ENCODE results near the gene METTL6. TPM values are rescaled to one million over a fixed set of nuclear protein-coding genes. Genes with fewer than 3 reads are reported as not detected.

METTL6 gene
- total RNA-seq, 1 donor from 2014 or later = 18.9 TPM

DNA sequence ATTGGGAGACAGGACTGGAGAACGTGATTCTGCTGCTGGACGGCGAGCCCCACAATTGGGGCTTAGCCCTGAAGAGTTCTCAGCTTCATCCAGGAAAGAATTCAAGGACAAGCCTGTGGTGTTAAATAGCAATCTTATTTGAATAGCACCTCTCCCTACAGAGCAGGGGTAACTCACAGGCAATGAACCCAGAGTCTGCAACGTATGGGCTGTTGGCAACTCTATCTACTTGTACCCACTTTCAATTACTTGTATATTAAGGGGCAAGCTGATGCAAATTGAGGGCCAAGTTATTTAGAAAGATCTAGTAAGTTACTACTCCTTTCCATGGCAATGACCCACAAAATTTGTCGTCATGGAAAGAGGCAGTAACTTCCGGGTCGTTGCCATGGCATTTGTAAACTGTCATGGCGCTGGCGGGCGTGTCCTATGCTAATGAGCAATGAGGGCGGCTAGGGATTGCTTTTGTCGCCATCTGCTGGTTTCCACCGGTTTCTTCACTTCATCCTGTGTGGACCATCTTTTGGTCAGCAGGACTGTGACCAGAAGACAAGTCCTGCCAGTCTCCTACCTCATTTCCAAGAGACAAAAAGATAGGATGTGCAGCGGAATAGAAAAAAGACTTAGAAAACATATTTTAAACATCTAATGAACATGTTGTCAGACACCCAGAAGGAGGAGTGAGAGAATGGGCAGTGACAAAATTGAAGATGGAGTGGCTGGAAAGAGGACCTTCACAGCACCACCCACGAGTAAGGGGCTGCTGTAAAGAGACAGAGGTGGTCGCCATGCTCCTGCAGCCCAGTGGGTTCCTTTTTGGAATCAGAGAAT is 49.2 kb downstream of the METTL6 start:
- no peaks in the 10 kb centered on the region for H3K27me3 ChIP-seq (ENCODE audit: insufficient read depth, low read length)
- H4K20me1 ChIP-seq (ENCODE audit: insufficient read depth, low read length) = no peaks in the 10 kb centered on the region
- no peaks in the 10 kb centered on the region for H3K4me1 ChIP-seq (ENCODE audit: insufficient read depth, low read length)
- H3K9me3 Mint-ChIP-seq (ENCODE audit: unreplicated experiment) = no peaks in the 10 kb centered on the region
- no peaks in the 10 kb centered on the region for H3K36me3 Mint-ChIP-seq (ENCODE audit: low read depth, unreplicated experiment)
- FAIRE-seq (peak; percentile 81), DNase-seq (ENCODE audit: low read depth) (peak; percentile 82)
- peak overlapping the region; percentile 85 for H2AFZ ChIP-seq (ENCODE audit: low read depth, low read length)
- no peaks in the 10 kb centered on the region for H3K27me3 Mint-ChIP-seq (ENCODE audit: low read depth, unreplicated experiment)
- no peak overlapping the region for H3K4me3 Mint-ChIP-seq (ENCODE audit: unreplicated experiment)
- peak overlapping the region; percentile 79 for H3K27ac ChIP-seq (ENCODE audit: low read depth, low read length)
- H3K4me3 ChIP-seq (ENCODE audit: insufficient read depth, low read depth, low read length) = no peak overlapping the region
- H3K4me2 ChIP-seq (ENCODE audit: low read length) = peak overlapping the region; percentile 51
- H3K4me1 Mint-ChIP-seq (ENCODE audit: low read depth, unreplicated experiment) = peaks cover 2% of the 10 kb centered on the region
- H3K9ac ChIP-seq (ENCODE audit: low read length) = no peak overlapping the region
- H3K79me2 ChIP-seq (ENCODE audit: insufficient read depth, low read length) = no peaks in the 10 kb centered on the region
- no peak for TF ChIP-seq EZH2 (IDR thresholded peaks at IDR 0.05; ENCODE audit: insufficient read depth, low read length)
- TF ChIP-seq, protein P1, sequence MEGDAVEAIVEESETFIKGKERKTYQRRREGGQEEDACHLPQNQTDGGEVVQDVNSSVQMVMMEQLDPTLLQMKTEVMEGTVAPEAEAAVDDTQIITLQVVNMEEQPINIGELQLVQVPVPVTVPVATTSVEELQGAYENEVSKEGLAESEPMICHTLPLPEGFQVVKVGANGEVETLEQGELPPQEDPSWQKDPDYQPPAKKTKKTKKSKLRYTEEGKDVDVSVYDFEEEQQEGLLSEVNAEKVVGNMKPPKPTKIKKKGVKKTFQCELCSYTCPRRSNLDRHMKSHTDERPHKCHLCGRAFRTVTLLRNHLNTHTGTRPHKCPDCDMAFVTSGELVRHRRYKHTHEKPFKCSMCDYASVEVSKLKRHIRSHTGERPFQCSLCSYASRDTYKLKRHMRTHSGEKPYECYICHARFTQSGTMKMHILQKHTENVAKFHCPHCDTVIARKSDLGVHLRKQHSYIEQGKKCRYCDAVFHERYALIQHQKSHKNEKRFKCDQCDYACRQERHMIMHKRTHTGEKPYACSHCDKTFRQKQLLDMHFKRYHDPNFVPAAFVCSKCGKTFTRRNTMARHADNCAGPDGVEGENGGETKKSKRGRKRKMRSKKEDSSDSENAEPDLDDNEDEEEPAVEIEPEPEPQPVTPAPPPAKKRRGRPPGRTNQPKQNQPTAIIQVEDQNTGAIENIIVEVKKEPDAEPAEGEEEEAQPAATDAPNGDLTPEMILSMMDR (IDR thresholded peaks at IDR 0.05; ENCODE audit: insufficient read depth, low read depth, low read length) = peak; percentile 94
- peak overlapping the region; percentile 89 for H3K27ac Mint-ChIP-seq (ENCODE audit: unreplicated experiment)
- no peaks in the 10 kb centered on the region for H3K36me3 ChIP-seq (ENCODE audit: insufficient read depth, low read length)
- H3K9me3 ChIP-seq (ENCODE audit: insufficient read depth, low read depth, low read length) = no peaks in the 10 kb centered on the region

- H3K27ac ChIP-seq (ENCODE audit: low read depth, low read length) = no peak overlapping the region
- no peaks in the 10 kb centered on the region for H3K79me2 ChIP-seq (ENCODE audit: insufficient read depth, low read length)
- no peaks in the 10 kb centered on the region for H3K4me1 ChIP-seq (ENCODE audit: insufficient read depth, low read length)
- H3K27me3 ChIP-seq (ENCODE audit: insufficient read depth, low read length) = no peaks in the 10 kb centered on the region
- H3K36me3 ChIP-seq (ENCODE audit: insufficient read depth, low read length) = no peaks in the 10 kb centered on the region
- H3K9me3 Mint-ChIP-seq (ENCODE audit: unreplicated experiment) = no peaks in the 10 kb centered on the region
- TF ChIP-seq, protein P1 (IDR thresholded peaks at IDR 0.05; ENCODE audit: insufficient read depth, low read depth, low read length) = no peak
- no peak for TF ChIP-seq EZH2 (IDR thresholded peaks at IDR 0.05; ENCODE audit: insufficient read depth, low read length)
- H3K36me3 Mint-ChIP-seq (ENCODE audit: low read depth, unreplicated experiment) = no peaks in the 10 kb centered on the region
- DNase-seq (ENCODE audit: low read depth) (no peak), FAIRE-seq (no peak)
- no peaks in the 10 kb centered on the region for H4K20me1 ChIP-seq (ENCODE audit: insufficient read depth, low read length)
- no peak overlapping the region for H3K27ac Mint-ChIP-seq (ENCODE audit: unreplicated experiment)
- no peak overlapping the region for H3K4me2 ChIP-seq (ENCODE audit: low read length)
- H3K4me3 Mint-ChIP-seq (ENCODE audit: unreplicated experiment) = no peak overlapping the region
- no peak overlapping the region for H3K4me3 ChIP-seq (ENCODE audit: insufficient read depth, low read depth, low read length)
- no peaks in the 10 kb centered on the region for H3K27me3 Mint-ChIP-seq (ENCODE audit: low read depth, unreplicated experiment)
- H3K4me1 Mint-ChIP-seq (ENCODE audit: low read depth, unreplicated experiment) = peaks cover 2% of the 10 kb centered on the region
- H2AFZ ChIP-seq (ENCODE audit: low read depth, low read length) = no peak overlapping the region
- H3K9me3 ChIP-seq (ENCODE audit: insufficient read depth, low read depth, low read length) = no peaks in the 10 kb centered on the region
- H3K9ac ChIP-seq (ENCODE audit: low read length) = no peak overlapping the region
Measured at GRCh38 chr3:15375461-15376000, 51.8 kb downstream of the METTL6 start.

DNA sequence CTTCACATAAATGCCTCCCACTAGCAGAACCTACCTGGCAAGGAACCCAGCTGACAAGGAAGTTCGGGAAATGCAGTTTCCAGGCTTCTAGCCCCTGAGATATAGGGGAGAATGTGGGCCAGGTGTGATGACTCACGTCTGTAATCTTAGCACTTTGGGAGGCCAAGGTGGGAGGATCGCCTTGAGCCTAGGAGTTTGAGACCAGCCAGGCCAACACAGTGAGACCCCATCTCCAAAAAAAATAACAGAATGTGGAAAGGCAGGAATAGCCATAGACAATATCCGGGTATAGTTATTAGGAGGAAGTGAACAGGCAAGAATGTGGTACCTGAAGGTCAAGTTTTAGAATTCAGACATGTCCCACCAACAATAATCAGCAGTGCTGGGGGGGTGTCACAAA is 54.4 kb downstream of the METTL6 start:
- no peaks in the 10 kb centered on the region for H4K20me1 ChIP-seq (ENCODE audit: insufficient read depth, low read length)
- no peaks in the 10 kb centered on the region for H3K9me3 ChIP-seq (ENCODE audit: insufficient read depth, low read depth, low read length)
- FAIRE-seq (no peak), DNase-seq (ENCODE audit: low read depth) (no peak)
- H3K36me3 Mint-ChIP-seq (ENCODE audit: low read depth, unreplicated experiment) = no peaks in the 10 kb centered on the region
- no peak overlapping the region for H3K4me3 ChIP-seq (ENCODE audit: insufficient read depth, low read depth, low read length)
- H3K9me3 Mint-ChIP-seq (ENCODE audit: unreplicated experiment) = no peaks in the 10 kb centered on the region
- H3K9ac ChIP-seq (ENCODE audit: low read length) = no peak overlapping the region
- H3K27ac Mint-ChIP-seq (ENCODE audit: unreplicated experiment) = no peak overlapping the region
- no peak overlapping the region for H3K4me3 Mint-ChIP-seq (ENCODE audit: unreplicated experiment)
- H3K36me3 ChIP-seq (ENCODE audit: insufficient read depth, low read length) = no peaks in the 10 kb centered on the region
- H3K4me1 Mint-ChIP-seq (ENCODE audit: low read depth, unreplicated experiment) = no peaks in the 10 kb centered on the region
- no peaks in the 10 kb centered on the region for H3K79me2 ChIP-seq (ENCODE audit: insufficient read depth, low read length)
- no peak overlapping the region for H2AFZ ChIP-seq (ENCODE audit: low read depth, low read length)
- H3K27me3 ChIP-seq (ENCODE audit: insufficient read depth, low read length) = no peaks in the 10 kb centered on the region
- peaks cover 5% of the 10 kb centered on the region for H3K27me3 Mint-ChIP-seq (ENCODE audit: low read depth, unreplicated experiment)
- no peak overlapping the region for H3K27ac ChIP-seq (ENCODE audit: low read depth, low read length)
- no peaks in the 10 kb centered on the region for H3K4me1 ChIP-seq (ENCODE audit: insufficient read depth, low read length)
- no peak overlapping the region for H3K4me2 ChIP-seq (ENCODE audit: low read length)
- TF ChIP-seq EZH2 (IDR thresholded peaks at IDR 0.05; ENCODE audit: insufficient read depth, low read length) = no peak
- TF ChIP-seq, protein P1 (IDR thresholded peaks at IDR 0.05; ENCODE audit: insufficient read depth, low read depth, low read length) = no peak

Measured in astrocyte (in vitro differentiated cells and primary cell).